IgD-negative memory B cell (primary cell): Measurements from ENCODE around the gene PRR23E. TPM values are rescaled to one million over a fixed set of nuclear protein-coding genes. Genes with fewer than 3 reads are reported as not detected.

Source experiments
- H3K27ac Mint-ChIP-seq, 3 donors: one replicate each; pipeline ENCODE4 v1.8.0; 2020 to 2022; ENCODE audit warnings: mild to moderate bottlenecking in 3 of 3, mixed read lengths in 3 of 3, moderate library complexity in 1 of 3
- H3K27me3 Mint-ChIP-seq: one replicate; pipeline ENCODE4 v1.8.0; 2021; ENCODE audit warnings: mixed read lengths
- H3K36me3 Mint-ChIP-seq: one replicate; pipeline ENCODE4 v1.8.0; 2020; ENCODE audit warnings: mild to moderate bottlenecking, mixed read lengths
- H3K4me1 Mint-ChIP-seq, 3 donors: one replicate each; pipeline ENCODE4 v1.8.0; 2020 to 2022; ENCODE audit warnings: mixed read lengths in 3 of 3, mild to moderate bottlenecking in 1 of 3
- H3K4me3 Mint-ChIP-seq, 4 donors: one replicate each; pipeline ENCODE4 v1.8.0; 2020 to 2022; ENCODE audit warnings: mild to moderate bottlenecking in 4 of 4, mixed read lengths in 4 of 4, moderate library complexity in 3 of 4
- H3K9me3 Mint-ChIP-seq, 3 donors: one replicate each; pipeline ENCODE4 v1.8.0; 2020 to 2021; ENCODE audit warnings: mixed read lengths in 3 of 3, mild to moderate bottlenecking in 1 of 3
- polyA plus RNA-seq: library from polyadenylated mRNA; unstranded; fragments of 300-500 nt; fragmentation: Illumina TruSeq; gene quantifications from one replicate; pipeline ENCODE4 v1.2.3, GENCODE V29; 2021

PRR23E gene, protein sequence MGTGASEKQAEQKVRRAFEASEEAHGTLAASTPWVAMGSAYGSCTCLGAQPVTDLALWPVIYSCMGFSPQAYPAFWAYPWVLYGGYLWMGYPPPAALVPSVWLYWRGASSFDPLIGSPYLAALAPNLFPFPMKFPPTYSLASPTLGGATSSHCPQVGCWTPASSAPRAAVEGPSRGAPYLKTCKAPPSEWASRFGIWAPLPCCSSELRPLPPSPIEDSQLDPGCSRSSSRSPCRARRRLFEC
- not detected for polyA plus RNA-seq

DNA sequence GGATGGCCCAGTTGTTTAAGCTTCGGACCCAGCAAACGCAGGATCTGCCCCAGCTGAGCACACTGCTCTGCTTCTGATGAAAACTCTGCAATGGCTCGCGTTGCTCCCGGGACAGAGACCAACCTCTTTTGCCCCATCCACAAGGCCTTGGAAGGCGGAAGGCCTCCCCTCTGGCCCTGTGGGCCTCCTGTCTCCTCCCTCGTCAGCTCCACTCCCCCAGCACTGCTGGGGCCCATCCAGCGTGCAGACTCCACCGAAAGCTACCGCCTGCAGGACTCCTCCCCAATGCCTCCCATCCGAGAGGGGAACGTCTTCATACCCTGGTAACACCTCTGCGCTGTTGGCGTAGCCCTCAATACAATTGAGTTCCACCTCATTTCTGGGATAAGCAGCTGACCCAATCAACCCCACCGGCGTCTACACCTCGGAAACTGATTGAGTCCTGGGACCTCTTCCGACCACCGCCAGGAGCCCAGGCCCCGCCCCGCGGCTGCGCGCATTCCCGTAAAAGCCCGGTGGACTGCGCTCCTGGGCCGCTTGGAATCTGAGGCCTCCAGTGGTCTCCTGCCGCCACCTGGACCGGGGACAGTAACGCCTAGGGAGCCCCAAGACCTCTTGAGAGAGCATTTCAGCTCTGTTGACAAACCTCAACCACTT is at the start of gene PRR23E:
PRR23E (plus strand) TSS at position 556 of the 657 bp plus-strand sequence. CDS start 3,555 bp downstream, outside the sequence.
- Mint-ChIP-seq H3K4me1 (no peaks in the 10 kb centered on the region), H3K9me3 (peaks cover 0 to 11% (median 4%) of the 10 kb centered on the region in 3 donors), H3K36me3 (no peaks in the 10 kb centered on the region), H3K27me3 (peaks cover 11% of the 10 kb centered on the region), H3K27ac (no peak within 1 kb of the TSS), H3K4me3 (no peak within 1 kb of the TSS)

DNA sequence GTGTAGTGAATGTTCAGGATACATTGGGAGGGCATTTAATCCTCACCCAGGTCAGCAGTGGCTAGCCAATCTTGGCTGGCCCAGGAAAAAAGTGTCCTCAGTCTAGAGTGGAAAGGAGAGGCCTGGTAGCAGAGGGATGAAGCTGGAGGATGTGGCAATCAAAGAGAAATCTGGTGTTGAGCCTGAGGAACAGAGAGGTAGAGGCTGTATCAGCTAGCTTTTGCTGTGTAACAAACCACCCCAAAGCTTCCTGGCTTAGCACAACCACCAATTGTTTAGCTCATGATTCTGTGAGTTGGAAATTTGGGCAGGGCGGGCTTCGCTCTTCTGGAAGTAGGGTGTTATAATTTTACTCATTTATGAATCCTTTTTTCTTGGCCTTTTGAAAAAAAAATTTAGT is 49.8 kb upstream of the PRR23E start:
- no peak overlapping the region for H3K4me3 Mint-ChIP-seq

DNA sequence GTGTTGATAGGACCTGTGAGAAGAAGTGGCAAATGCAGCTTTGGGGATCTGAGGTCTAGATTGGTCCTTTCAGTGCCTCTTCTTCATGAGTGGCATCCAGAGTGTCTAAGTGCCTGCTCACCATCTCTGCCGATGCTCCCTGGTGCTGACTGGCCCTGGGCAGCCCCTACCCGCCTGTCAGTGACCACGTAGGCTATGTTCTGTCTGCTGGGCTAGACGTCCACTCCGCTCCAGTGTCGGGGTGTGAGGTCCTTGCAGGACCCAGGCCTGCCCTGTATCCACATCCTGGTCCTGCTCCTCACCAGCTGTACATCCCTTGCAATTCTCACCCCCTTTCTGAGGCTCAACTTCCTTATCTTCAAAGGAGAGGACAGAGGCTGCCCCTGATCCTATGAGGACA is 48.3 kb upstream of the PRR23E start:
- no peaks in the 10 kb centered on the region for H3K36me3 Mint-ChIP-seq
- H3K4me3 Mint-ChIP-seq: no peak overlapping the region
- peaks cover 11% of the 10 kb centered on the region for H3K27me3 Mint-ChIP-seq
- no peaks in the 10 kb centered on the region for H3K4me1 Mint-ChIP-seq
- H3K9me3 Mint-ChIP-seq: peaks cover 4 to 11% (median 4%) of the 10 kb centered on the region in 3 donors
- no peak overlapping the region for H3K27ac Mint-ChIP-seq

More for the DNA sequence above, 49.8 kb upstream of the PRR23E start:
- Mint-ChIP-seq H3K36me3 (no peaks in the 10 kb centered on the region), H3K27me3 (peaks cover 8% of the 10 kb centered on the region), H3K27ac (peak overlapping the region in 2 of 3 donors; percentile 16 to 20), H3K4me1 (no peaks in the 10 kb centered on the region), H3K9me3 (peaks cover 4 to 11% (median 4%) of the 10 kb centered on the region in 3 donors)

DNA sequence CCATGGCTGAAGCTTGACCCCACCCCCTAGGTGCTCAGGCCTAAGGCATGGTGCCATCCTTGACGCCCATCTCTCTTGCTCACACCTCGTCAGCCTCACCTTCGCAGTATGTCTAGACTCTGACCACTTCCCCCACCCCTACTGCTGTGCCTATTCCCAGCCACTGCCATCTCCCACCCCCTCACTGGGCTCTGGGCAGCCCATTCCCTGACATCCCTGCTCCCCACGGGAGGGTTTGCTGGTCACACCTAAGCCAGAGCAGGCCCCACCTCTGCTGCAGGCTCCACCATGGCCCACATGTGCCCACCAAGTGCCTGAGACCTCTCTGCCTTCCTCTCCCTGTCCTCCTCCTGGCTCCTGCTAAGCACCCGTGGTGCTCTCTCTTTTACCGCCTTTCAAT is 47.7 kb upstream of the PRR23E start:
- H3K9me3 Mint-ChIP-seq: peaks cover 4 to 11% (median 4%) of the 10 kb centered on the region in 3 donors
- no peak overlapping the region for H3K4me3 Mint-ChIP-seq
- no peaks in the 10 kb centered on the region for H3K4me1 Mint-ChIP-seq
- no peaks in the 10 kb centered on the region for H3K36me3 Mint-ChIP-seq
- peak overlapping the region in 1 of 3 donors; percentile 24 for H3K27ac Mint-ChIP-seq
- peaks cover 11% of the 10 kb centered on the region for H3K27me3 Mint-ChIP-seq

DNA sequence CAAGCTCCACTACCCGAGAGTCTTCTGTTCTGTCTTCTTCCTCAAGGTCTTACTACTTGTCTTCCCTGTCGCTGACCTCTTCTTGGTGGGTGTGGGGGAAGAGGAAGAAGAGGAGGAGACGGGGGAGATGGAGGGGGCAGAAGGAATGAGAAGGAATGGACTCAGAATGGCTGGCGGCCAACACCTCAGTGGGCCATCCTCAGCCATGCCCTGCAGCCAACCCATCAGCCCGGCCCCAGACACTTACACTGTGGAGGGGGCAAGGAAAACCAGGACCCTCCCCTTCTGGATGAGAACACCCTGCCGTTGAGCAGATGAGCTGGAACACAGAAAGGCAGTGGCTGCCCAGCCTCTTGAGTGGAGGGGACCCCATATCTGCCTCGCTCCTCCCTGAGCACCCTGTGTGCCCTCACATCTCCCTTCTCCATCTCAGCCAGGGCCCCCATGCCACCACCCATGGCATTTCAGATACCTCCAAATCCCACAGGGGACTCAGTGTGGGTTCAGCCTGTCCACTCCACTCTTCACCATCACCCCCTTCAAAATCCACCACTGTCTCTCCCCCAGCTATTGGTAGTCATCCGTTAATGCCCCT is 45.5 kb upstream of the PRR23E start:
- Mint-ChIP-seq H3K9me3 (peaks cover 4 to 11% (median 4%) of the 10 kb centered on the region in 3 donors), H3K4me1 (no peaks in the 10 kb centered on the region), H3K27ac (peak overlapping the region in 1 of 3 donors; percentile 63), H3K4me3 (no peak overlapping the region), H3K36me3 (no peaks in the 10 kb centered on the region), H3K27me3 (peaks cover 10% of the 10 kb centered on the region)

DNA sequence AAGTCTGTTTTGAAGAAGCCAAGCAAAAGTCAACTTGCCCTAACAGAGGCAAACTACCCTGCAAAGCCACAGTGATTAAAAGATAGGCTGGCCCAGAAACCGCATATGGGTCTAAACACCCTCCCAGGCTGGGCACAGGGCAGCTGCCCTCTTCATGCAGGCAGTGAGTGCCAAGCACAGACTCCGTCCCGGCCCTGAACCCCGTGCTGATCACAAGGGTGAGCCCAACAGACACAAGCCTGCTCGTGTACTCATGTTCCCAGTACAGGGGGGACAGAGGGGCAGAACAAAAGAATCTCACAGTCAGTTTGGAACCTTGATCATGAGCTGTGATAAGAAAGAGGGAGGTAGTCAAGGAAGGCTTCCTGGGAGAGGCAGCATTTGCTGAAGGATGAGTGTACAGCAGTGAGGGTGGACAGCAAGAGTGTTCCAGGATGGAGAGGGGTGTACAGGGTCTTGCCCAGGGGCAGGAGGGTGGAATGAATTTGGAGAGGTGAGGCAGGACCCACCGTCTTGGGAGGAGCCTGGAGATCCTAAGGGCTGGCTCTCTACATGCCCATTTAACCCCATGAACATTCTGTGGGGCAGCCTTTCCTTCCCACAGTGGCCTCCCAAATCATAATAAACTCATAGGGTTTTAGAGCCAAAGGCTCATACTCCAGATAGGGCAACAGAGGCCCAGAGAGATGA is 43.2 kb upstream of the PRR23E start:
- H3K27ac Mint-ChIP-seq: no peak overlapping the region
- H3K9me3 Mint-ChIP-seq: peaks cover 0 to 2% (median 2%) of the 10 kb centered on the region in 3 donors
- no peaks in the 10 kb centered on the region for H3K36me3 Mint-ChIP-seq
- H3K4me3 Mint-ChIP-seq: no peak overlapping the region
- H3K4me1 Mint-ChIP-seq: no peaks in the 10 kb centered on the region
- peaks cover 8% of the 10 kb centered on the region for H3K27me3 Mint-ChIP-seq

DNA sequence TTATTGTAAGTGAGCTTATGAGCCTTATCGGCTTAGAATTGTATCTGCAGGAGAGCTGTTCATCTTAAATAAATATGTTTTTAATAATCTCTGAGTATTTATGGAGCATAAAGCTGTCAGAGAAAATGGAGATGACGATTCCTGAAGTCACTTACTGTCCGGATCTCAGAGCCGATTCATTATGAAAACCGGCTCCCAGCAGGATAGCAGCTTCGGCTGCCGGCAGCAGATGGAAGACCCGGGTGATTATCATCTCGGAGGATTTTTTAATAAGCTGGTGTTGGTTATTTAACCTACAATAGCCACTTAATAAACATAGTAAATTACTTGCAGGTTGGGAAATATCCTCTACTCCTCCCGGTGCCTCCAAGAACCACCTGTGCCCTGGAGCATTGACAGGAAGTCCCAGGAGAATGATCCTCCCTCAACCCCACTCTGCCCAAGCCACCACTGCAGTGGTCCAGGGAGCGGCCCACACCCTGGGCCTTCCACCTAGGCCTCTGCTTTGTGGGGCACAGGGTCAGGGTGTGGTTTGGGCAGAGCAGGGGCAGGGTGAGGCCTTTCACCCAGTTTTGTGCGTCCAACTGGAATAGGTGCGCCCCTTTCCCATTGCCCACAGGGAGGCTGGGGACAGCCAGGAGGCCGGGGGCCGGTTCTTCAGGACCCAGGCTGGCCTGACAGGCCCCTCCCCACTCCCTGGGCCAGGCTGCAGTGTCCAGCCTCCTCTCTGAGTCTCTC is 42.2 kb upstream of the PRR23E start:
- H3K27me3 Mint-ChIP-seq: peaks cover 8% of the 10 kb centered on the region
- no peak overlapping the region for H3K27ac Mint-ChIP-seq
- no peaks in the 10 kb centered on the region for H3K36me3 Mint-ChIP-seq
- no peak overlapping the region for H3K4me3 Mint-ChIP-seq
- H3K4me1 Mint-ChIP-seq: no peaks in the 10 kb centered on the region
- H3K9me3 Mint-ChIP-seq: peaks cover 0 to 2% (median 2%) of the 10 kb centered on the region in 3 donors

DNA sequence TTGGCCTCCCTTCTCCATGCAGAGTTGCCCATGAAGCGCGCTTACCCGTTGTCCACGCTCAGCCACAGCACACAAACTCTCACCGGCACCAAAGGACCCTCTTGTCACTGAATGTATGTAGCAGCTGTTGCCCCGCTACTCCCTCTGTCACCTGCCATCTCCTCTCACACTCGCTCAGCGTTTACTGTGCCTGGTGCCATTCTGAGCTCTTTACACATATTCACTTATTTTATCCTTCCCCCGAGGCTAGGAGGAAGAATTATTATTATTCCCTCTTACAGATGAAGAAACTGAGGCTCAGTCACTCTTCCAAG is 41.7 kb upstream of the PRR23E start:
- Mint-ChIP-seq H3K9me3 (peaks cover 0 to under 1% (median 0%) of the 10 kb centered on the region in 3 donors), H3K4me1 (no peaks in the 10 kb centered on the region), H3K27me3 (peaks cover 5% of the 10 kb centered on the region), H3K36me3 (no peaks in the 10 kb centered on the region), H3K27ac (no peak overlapping the region), H3K4me3 (no peak overlapping the region)

DNA sequence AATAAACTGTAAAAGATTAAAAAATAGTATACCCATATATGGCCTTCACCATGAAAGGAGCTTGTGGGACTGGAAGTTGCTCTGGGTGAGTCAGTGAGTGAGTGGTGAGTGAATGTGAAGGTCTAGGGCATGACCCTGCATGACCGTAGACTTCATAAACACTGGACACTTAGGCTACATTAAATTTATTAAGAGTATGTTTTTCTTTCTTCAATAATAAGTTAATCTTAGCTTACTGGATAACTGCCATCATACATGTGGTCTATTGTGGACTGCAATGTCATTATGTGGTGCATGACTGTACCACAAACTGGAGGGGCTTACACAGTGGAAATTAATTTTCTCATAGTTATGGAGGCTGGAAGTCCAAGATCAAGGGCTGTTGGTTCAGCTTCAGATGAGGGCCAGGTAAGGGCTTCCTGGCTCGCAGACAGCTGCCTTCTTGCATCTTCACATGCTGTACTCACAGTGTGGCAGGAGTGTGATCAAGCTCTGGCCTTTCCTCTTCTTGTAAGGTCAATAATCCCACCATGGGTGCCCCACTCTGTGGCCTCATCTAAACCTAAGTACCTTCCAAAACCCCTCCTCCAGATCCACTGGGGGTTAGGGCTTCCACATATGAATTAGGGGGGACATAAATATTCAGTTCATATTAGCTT is 40.8 kb upstream of the PRR23E start:
- Mint-ChIP-seq H3K27ac (no peak overlapping the region), H3K9me3 (no peaks in the 10 kb centered on the region), H3K36me3 (no peaks in the 10 kb centered on the region), H3K4me1 (no peaks in the 10 kb centered on the region), H3K27me3 (peaks cover 3% of the 10 kb centered on the region), H3K4me3 (no peak overlapping the region)

DNA sequence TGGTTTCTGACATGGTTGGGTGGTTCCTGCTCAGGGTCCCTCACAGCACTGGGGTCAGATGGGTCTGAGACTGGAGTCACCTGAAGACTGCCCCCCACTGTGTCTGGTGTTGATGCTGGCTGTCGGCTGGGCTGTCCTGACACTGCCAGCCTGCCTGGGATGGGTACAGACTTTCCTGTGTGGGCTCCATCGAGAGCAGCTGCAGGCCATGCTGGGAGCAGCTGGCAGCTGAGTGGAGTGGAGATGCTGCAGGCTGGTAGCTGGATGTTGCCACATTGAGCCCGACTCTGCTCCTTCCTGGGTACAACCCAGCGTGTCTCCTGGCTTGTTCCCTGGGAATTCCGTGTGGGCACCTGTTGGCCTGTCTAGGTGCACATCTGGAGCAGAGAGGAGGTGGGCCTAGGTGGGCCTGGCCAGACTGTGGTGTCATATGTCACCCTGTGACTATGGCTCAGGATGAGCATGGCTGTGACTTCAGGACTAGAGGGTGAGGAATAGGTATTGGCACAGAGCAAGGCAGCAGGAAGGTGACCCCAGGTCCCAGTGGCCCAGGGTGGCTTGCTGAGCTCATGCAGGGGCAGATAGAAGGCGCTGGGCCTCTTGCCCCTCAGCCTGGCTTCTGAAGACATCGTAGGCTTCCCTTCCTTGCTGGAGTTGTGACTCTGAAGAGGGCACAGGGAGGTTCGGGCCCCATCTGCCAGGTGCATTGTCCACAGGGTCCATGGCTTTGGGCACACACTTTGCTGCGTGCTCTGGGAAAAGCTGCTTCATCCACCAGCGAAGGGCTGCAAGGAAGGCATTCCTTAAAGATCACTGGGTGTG is 40.0 kb upstream of the PRR23E start:
- H3K9me3 Mint-ChIP-seq: no peaks in the 10 kb centered on the region
- H3K4me3 Mint-ChIP-seq: no peak overlapping the region
- H3K36me3 Mint-ChIP-seq: no peaks in the 10 kb centered on the region
- H3K4me1 Mint-ChIP-seq: no peaks in the 10 kb centered on the region
- H3K27me3 Mint-ChIP-seq: peaks cover 5% of the 10 kb centered on the region
- no peak overlapping the region for H3K27ac Mint-ChIP-seq

DNA sequence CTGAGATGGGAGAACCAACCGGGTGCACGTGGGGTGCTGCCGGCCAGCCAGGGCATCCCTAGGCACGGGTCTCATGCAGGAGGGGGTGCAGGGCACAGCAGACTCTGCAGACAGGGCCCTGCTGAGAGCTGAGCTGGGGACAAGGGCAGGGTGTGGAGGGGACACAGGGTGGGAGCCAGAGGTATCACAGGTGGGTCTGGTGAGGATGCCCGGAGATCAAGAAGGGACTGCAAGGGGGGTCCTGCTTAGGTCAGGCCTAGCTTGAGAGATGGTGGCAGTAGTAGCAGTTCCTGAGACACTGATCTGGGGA is 39.5 kb upstream of the PRR23E start:
- Mint-ChIP-seq H3K4me1 (no peaks in the 10 kb centered on the region), H3K4me3 (no peak overlapping the region), H3K27ac (no peak overlapping the region), H3K9me3 (no peaks in the 10 kb centered on the region), H3K27me3 (peaks cover 7% of the 10 kb centered on the region), H3K36me3 (no peaks in the 10 kb centered on the region)

DNA sequence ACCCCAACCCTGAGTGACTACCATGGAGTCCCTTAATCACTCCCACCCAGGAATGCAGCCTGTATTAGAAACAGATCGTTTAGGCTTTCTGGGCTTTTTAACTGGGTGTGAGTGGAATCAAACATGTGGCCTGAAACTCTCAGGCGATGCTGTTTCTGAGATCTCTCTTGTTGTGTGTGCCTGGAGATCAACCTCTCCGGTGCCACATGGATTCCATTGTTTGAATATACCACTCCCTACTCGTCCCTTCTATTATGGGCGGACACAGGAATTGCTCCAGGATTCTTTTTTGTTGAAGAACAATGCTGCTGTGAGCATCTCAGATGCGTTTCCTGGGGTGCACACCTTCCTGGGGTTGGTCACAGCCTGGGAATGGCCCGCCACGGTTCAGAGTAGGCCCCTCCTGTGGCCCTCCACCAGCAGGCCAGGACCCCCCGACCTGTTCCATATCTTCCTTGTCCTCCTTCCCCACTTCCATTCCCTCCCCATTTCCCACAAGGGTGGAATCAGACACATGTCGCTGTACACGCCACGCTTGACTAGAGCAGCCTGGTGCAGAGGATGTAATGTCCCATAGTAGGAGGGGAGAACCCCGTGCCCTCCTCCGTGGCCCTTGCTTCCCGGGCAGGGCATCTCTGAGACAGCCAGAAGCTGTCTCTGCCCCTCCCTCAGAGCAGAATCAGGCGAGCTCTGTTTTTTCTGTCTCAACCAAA is 36.4 kb upstream of the PRR23E start:
- H3K4me1 Mint-ChIP-seq: no peaks in the 10 kb centered on the region
- no peak overlapping the region for H3K27ac Mint-ChIP-seq
- no peaks in the 10 kb centered on the region for H3K36me3 Mint-ChIP-seq
- no peak overlapping the region for H3K4me3 Mint-ChIP-seq
- peaks cover 9% of the 10 kb centered on the region for H3K27me3 Mint-ChIP-seq
- no peaks in the 10 kb centered on the region for H3K9me3 Mint-ChIP-seq

DNA sequence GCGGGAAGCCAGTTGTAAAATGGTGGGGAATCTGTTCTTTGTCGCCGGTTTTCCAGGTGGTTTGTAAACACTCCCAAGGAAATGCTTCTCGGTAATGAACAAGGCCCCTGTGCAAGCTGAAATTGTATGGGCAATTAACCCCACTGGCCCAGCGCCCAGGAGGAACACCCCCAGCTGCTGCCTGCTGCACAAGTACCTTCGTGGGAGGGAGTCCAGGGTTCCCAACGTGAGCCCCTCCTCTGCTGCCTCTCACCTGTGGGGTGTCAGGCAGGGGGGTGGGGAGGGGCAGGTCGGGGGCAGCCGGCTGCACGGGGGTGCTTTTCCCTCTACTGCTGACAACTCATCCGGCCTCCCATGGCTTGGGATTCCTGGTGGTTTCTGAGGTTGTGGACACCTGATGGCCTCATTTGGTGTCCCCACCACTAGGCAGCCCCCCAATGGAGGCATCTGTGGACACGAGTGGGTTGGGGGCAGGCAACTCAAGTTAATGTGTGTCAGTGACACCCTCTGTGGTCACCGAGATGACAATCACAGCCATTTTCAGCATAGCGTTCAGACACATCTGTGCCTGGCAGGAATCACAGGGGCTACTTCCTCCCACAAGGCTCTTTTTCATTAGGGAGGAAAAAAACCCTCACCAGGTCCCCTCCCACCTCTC is 35.6 kb upstream of the PRR23E start:
- Mint-ChIP-seq H3K27me3 (peaks cover 9% of the 10 kb centered on the region), H3K4me1 (no peaks in the 10 kb centered on the region), H3K36me3 (no peaks in the 10 kb centered on the region), H3K9me3 (no peaks in the 10 kb centered on the region), H3K27ac (no peak overlapping the region), H3K4me3 (no peak overlapping the region)
